Measurements from ENCODE around the gene MAML2.

Gene MAML2

DNA sequence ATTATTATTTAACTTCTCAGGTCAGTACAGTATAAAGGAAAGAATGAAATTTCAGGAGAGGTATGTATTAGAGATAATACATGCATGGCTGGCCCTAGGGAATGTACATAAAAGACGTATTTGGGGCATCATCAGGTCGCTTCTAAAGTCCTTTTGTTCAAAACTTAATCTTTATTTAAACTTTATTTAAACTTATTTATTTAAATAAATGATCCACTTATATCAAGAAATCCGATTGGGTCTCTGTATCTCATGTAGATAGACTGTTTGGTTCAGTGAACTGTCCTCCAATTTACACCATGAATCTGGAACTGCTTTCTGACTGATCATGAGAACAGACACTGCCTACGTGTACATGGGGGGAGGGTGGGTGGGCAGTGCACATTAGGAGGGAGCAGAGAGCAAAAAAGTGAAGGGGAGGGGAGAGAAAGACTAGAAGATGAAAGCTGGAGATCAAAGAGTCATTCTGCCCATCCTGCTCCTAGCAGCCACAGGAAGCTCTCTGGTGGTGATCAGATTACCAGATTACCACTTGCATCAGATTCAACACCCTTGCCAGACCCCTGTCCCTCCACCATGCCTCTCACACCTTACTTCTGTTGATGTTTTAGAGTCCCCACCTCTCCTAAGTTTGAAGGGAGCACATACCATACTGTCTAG, 327.0 kb downstream of the MAML2 start:
- no peaks in the 10 kb centered on the region for H3K9me3 ChIP-seq (ENCODE audit: control insufficient read depth, insufficient read depth, low read length)
- no peak overlapping the region for H3K27ac ChIP-seq (ENCODE audit: low read depth, low read length)
- peaks cover 47% of the 10 kb centered on the region for H3K4me1 ChIP-seq (ENCODE audit: control insufficient read depth, insufficient read depth, low read length)
- no peaks in the 10 kb centered on the region for H3K36me3 ChIP-seq (ENCODE audit: control insufficient read depth, insufficient read depth, low read length)
- H3K4me3 ChIP-seq (ENCODE audit: low read depth, low read length): no peak overlapping the region
- H3K9ac ChIP-seq (ENCODE audit: low read depth, low read length): no peak overlapping the region
- no peaks in the 10 kb centered on the region for H3K27me3 ChIP-seq (ENCODE audit: control insufficient read depth, insufficient read depth, low read length)

DNA sequence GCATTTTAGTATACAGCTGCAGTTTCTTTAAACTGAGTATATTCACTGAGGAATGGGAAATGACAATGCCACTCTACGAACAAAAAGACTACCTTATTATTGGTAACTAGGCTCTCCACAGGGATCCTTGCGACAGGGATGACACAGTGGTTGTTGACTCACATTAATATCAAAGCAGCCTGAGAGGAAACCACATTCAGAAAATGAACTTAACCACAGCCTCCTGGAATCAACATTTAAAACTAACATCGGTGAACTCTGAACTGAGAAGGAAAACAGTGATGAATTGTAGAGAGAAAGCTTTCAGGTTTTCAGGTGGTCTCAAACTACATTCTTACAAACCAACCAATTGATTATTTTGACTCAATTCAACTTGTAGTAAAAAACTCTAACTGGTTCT, 328.8 kb downstream of the MAML2 start:
- no peak overlapping the region; the same call in 1 of the 2 replicates for H3K9ac ChIP-seq (ENCODE audit: low read depth, low read length)
- H3K9me3 ChIP-seq (ENCODE audit: control insufficient read depth, insufficient read depth, low read length): no peaks in the 10 kb centered on the region
- no peak overlapping the region for H3K4me3 ChIP-seq (ENCODE audit: low read depth, low read length)
- H3K27me3 ChIP-seq (ENCODE audit: control insufficient read depth, insufficient read depth, low read length): no peaks in the 10 kb centered on the region
- H3K4me1 ChIP-seq (ENCODE audit: control insufficient read depth, insufficient read depth, low read length): peaks cover 49% of the 10 kb centered on the region
- no peaks in the 10 kb centered on the region for H3K36me3 ChIP-seq (ENCODE audit: control insufficient read depth, insufficient read depth, low read length)
- peak overlapping the region; percentile 86 for H3K27ac ChIP-seq (ENCODE audit: low read depth, low read length)

GRCh38 chr11:96013461-96014213, 329.4 kb downstream of the MAML2 start:
- Histone ChIP-seq H3K36me3 (ENCODE audit: control insufficient read depth, insufficient read depth, low read length) (no peaks in the 10 kb centered on the region), H3K4me3 (ENCODE audit: low read depth, low read length) (no peak overlapping the region), H3K4me1 (ENCODE audit: control insufficient read depth, insufficient read depth, low read length) (peaks cover 54% of the 10 kb centered on the region), H3K27ac (ENCODE audit: low read depth, low read length) (peak overlapping the region; percentile 86), H3K9me3 (ENCODE audit: control insufficient read depth, insufficient read depth, low read length) (no peaks in the 10 kb centered on the region), H3K27me3 (ENCODE audit: control insufficient read depth, insufficient read depth, low read length) (no peaks in the 10 kb centered on the region), H3K9ac (ENCODE audit: low read depth, low read length) (no peak overlapping the region)

GRCh38 chr11:96012086-96012824, 330.7 kb downstream of the MAML2 start:
- Histone ChIP-seq H3K27ac (ENCODE audit: low read depth, low read length) (peak overlapping the region; percentile 12), H3K27me3 (ENCODE audit: control insufficient read depth, insufficient read depth, low read length) (no peaks in the 10 kb centered on the region), H3K9ac (ENCODE audit: low read depth, low read length) (no peak overlapping the region), H3K9me3 (ENCODE audit: control insufficient read depth, insufficient read depth, low read length) (no peaks in the 10 kb centered on the region), H3K4me3 (ENCODE audit: low read depth, low read length) (no peak overlapping the region), H3K36me3 (ENCODE audit: control insufficient read depth, insufficient read depth, low read length) (no peaks in the 10 kb centered on the region), H3K4me1 (ENCODE audit: control insufficient read depth, insufficient read depth, low read length) (peaks cover 54% of the 10 kb centered on the region)

- Histone ChIP-seq H3K27ac (ENCODE audit: low read depth, low read length) (no peak overlapping the region), H3K9me3 (ENCODE audit: control insufficient read depth, insufficient read depth, low read length) (no peaks in the 10 kb centered on the region), H3K9ac (ENCODE audit: low read depth, low read length) (no peak overlapping the region), H3K4me3 (ENCODE audit: low read depth, low read length) (no peak overlapping the region), H3K27me3 (ENCODE audit: control insufficient read depth, insufficient read depth, low read length) (no peaks in the 10 kb centered on the region), H3K4me1 (ENCODE audit: control insufficient read depth, insufficient read depth, low read length) (peaks cover 49% of the 10 kb centered on the region), H3K36me3 (ENCODE audit: control insufficient read depth, insufficient read depth, low read length) (no peaks in the 10 kb centered on the region)
Observed at GRCh38 chr11:96010683-96011082, 332.3 kb downstream of the MAML2 start.

DNA sequence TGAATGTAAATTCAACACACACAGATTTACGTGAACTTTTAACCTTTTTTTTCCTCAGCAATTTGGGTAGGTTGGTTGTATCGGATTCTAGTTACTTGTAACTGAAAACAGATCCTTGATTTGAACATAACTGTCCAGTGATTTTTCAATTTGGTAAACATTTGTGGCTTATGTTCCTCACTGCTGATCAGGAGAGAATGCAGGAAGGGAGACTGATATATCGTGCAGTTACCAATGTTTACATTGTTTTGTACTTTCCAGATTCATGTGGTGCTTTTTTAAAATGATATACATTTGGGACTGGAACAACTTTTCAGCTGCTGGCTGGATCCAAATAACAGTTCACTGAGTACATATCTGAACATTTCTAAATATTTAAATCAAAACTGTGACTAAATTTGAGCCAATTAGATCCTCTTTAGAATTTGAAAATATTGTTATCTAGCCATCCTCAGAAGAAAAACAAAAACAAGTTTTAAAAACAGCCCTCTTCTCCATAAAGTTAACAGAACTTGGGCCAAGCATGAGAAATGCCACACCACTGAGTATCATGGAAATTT, 334.8 kb downstream of the MAML2 start:
- H3K9me3 ChIP-seq (ENCODE audit: control insufficient read depth, insufficient read depth, low read length): no peaks in the 10 kb centered on the region
- peaks cover 32% of the 10 kb centered on the region for H3K4me1 ChIP-seq (ENCODE audit: control insufficient read depth, insufficient read depth, low read length)
- no peak overlapping the region for H3K27ac ChIP-seq (ENCODE audit: low read depth, low read length)
- H3K27me3 ChIP-seq (ENCODE audit: control insufficient read depth, insufficient read depth, low read length): no peaks in the 10 kb centered on the region
- no peak overlapping the region for H3K9ac ChIP-seq (ENCODE audit: low read depth, low read length)
- H3K4me3 ChIP-seq (ENCODE audit: low read depth, low read length): no peak overlapping the region
- no peaks in the 10 kb centered on the region for H3K36me3 ChIP-seq (ENCODE audit: control insufficient read depth, insufficient read depth, low read length)

GRCh38 chr11:96006037-96006436, 337.0 kb downstream of the MAML2 start:
- Histone ChIP-seq H3K27ac (ENCODE audit: low read depth, low read length) (no peak overlapping the region), H3K4me1 (ENCODE audit: control insufficient read depth, insufficient read depth, low read length) (peaks cover 16% of the 10 kb centered on the region; the same call in 1 of the 2 replicates), H3K27me3 (ENCODE audit: control insufficient read depth, insufficient read depth, low read length) (no peaks in the 10 kb centered on the region), H3K4me3 (ENCODE audit: low read depth, low read length) (no peak overlapping the region), H3K36me3 (ENCODE audit: control insufficient read depth, insufficient read depth, low read length) (no peaks in the 10 kb centered on the region), H3K9ac (ENCODE audit: low read depth, low read length) (no peak overlapping the region), H3K9me3 (ENCODE audit: control insufficient read depth, insufficient read depth, low read length) (no peaks in the 10 kb centered on the region)

DNA sequence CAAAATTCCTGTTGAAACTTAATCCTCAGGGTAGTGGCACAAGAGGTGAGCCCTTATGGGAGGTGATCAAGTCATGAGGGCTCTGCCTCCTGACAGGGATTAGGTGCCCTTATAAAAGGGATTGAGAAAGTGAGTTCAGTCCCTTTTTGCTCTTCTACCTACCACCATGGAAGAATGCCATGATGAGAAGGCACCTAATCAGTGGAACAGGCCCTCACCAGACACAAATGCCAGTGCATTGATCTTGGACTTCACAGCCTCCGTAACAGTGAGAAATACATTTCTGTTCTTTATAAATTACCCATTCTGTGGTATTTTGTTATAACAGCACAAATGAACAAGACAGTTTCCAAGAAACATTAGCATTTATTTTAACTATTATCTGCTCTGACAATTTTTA, 338.1 kb downstream of the MAML2 start:
- Histone ChIP-seq H3K4me1 (ENCODE audit: control insufficient read depth, insufficient read depth, low read length) (peaks cover 17% of the 10 kb centered on the region), H3K9ac (ENCODE audit: low read depth, low read length) (no peak overlapping the region), H3K4me3 (ENCODE audit: low read depth, low read length) (no peak overlapping the region), H3K27me3 (ENCODE audit: control insufficient read depth, insufficient read depth, low read length) (no peaks in the 10 kb centered on the region), H3K27ac (ENCODE audit: low read depth, low read length) (no peak overlapping the region), H3K9me3 (ENCODE audit: control insufficient read depth, insufficient read depth, low read length) (no peaks in the 10 kb centered on the region), H3K36me3 (ENCODE audit: control insufficient read depth, insufficient read depth, low read length) (no peaks in the 10 kb centered on the region)

- H3K36me3 ChIP-seq (ENCODE audit: control insufficient read depth, insufficient read depth, low read length): no peaks in the 10 kb centered on the region
- H3K4me1 ChIP-seq (ENCODE audit: control insufficient read depth, insufficient read depth, low read length): peaks cover 10% of the 10 kb centered on the region
- H3K27ac ChIP-seq (ENCODE audit: low read depth, low read length): no peak overlapping the region
- H3K9me3 ChIP-seq (ENCODE audit: control insufficient read depth, insufficient read depth, low read length): no peaks in the 10 kb centered on the region
- no peaks in the 10 kb centered on the region for H3K27me3 ChIP-seq (ENCODE audit: control insufficient read depth, insufficient read depth, low read length)
- no peak overlapping the region for H3K4me3 ChIP-seq (ENCODE audit: low read depth, low read length)
- no peak overlapping the region for H3K9ac ChIP-seq (ENCODE audit: low read depth, low read length)
Observed at GRCh38 chr11:96002754-96003290, 340.2 kb downstream of the MAML2 start.

DNA sequence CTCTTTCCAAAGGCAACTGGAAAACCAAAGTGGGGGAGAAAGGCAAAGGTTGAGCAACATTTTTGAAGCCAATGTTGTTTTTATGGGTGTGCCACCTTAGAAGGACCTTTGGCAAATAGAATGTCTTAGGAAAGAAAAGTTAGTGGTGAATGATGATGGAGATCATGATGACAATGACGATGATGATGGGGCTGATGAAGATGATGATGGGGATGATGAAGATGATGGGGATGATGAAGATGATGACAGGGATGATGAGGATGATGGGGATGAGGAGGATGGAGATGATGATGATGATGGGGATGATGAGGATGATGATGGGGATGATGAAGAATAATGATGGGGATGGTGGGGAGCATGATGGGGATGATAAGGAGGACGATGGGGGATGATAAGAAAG, 340.7 kb downstream of the MAML2 start:
- H3K9me3 ChIP-seq (ENCODE audit: control insufficient read depth, insufficient read depth, low read length): no peaks in the 10 kb centered on the region

More for the DNA sequence above, 340.7 kb downstream of the MAML2 start:
- Histone ChIP-seq H3K36me3 (ENCODE audit: control insufficient read depth, insufficient read depth, low read length) (no peaks in the 10 kb centered on the region), H3K27ac (ENCODE audit: low read depth, low read length) (no peak overlapping the region), H3K4me1 (ENCODE audit: control insufficient read depth, insufficient read depth, low read length) (peaks cover 10% of the 10 kb centered on the region), H3K9ac (ENCODE audit: low read depth, low read length) (no peak overlapping the region), H3K4me3 (ENCODE audit: low read depth, low read length) (no peak overlapping the region), H3K27me3 (ENCODE audit: control insufficient read depth, insufficient read depth, low read length) (no peaks in the 10 kb centered on the region)

Measured in HUES48 (cell line).